Measurements from ENCODE around the gene TSR3. TPM values are rescaled to one million over a fixed set of nuclear protein-coding genes. Genes with fewer than 3 reads are reported as not detected.

The TSR3 gene
- total RNA-seq, 4 donors from 2014 or later = 78.2 to 112 (median 106) TPM

DNA sequence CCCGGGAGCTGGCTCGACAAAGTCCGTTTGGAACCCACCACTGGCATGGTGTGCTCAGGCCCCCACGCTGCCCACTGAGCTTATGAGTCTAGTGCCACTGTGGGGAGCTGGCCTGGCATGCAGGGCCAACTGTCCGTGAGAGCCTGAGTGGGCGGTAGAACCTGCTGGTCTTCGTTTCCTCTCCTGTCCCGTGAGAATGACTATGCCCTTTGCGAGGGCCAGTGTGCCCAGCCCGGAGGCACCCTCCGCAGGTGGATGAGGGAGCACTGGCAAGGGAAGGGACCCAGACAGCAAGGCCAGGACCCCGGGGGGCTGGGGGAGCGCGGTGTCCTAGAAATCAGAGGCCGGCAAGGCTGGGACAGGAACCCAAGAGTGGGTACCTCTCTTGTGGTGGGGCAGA, 15.1 kb downstream of the TSR3 start:
- intact Hi-C loops (cut with DNase I) = no loop called here

DNA sequence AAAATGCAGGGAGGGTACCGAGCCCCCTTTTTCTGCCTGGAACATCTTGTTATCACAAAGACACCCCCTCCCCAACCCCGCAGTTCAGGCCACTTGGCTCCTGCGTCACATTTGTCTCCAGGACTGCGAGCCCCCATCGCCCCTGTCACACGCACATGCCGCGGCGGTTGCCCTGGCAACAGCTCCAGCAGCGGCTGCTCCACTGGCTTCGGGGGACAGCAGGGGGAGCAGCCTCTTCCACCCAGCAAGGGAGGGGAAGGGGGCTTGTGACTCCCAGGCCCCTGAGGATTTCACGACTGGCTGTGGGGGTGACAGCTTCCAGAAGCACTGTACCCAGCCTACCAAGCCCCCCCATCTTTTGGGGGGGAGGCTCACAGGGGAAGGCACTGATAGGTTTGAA, 15.7 kb downstream of the TSR3 start:
- Histone ChIP-seq H3K27me3 (peaks cover 8 to 83% (median 34%) of the 10 kb centered on the region in 4 donors), H3K9me3 (no peaks in the 10 kb centered on the region), H3K36me3 (peaks cover 0 to 3% (median 0%) of the 10 kb centered on the region in 4 donors), H3K4me1 (peaks cover 28 to 41% (median 37%) of the 10 kb centered on the region in 4 donors), H3K4me3 (no peak overlapping the region), H3K27ac (replicated peaks in 1 of 4) (no peak overlapping the region)
- intact Hi-C loops (cut with DNase I) = no loop called here
- DNase-seq (ENCODE audit: extremely low spot score) = no peak
- TF ChIP-seq EP300 (IDR thresholded peaks at IDR 0.05) (no peak), POLR2AphosphoS5 (IDR thresholded peaks at IDR 0.05) (no peak)
- TF ChIP-seq, protein P1, sequence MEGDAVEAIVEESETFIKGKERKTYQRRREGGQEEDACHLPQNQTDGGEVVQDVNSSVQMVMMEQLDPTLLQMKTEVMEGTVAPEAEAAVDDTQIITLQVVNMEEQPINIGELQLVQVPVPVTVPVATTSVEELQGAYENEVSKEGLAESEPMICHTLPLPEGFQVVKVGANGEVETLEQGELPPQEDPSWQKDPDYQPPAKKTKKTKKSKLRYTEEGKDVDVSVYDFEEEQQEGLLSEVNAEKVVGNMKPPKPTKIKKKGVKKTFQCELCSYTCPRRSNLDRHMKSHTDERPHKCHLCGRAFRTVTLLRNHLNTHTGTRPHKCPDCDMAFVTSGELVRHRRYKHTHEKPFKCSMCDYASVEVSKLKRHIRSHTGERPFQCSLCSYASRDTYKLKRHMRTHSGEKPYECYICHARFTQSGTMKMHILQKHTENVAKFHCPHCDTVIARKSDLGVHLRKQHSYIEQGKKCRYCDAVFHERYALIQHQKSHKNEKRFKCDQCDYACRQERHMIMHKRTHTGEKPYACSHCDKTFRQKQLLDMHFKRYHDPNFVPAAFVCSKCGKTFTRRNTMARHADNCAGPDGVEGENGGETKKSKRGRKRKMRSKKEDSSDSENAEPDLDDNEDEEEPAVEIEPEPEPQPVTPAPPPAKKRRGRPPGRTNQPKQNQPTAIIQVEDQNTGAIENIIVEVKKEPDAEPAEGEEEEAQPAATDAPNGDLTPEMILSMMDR (IDR thresholded peaks at IDR 0.05) = no peak
- 8% methylated on average over 11 of the region's 12 CpGs for WGBS

More for the DNA sequence above, 15.1 kb downstream of the TSR3 start:
- Histone ChIP-seq H3K9me3 (no peaks in the 10 kb centered on the region), H3K27me3 (peaks cover 8 to 83% (median 33%) of the 10 kb centered on the region in 4 donors), H3K4me3 (no peak overlapping the region), H3K27ac (replicated peaks in 1 of 4) (no peak overlapping the region), H3K36me3 (peaks cover 0 to 3% (median 0%) of the 10 kb centered on the region in 4 donors), H3K4me1 (peaks cover 21 to 35% (median 30%) of the 10 kb centered on the region in 4 donors)
- WGBS = 69% methylated on average over 11 of the region's 15 CpGs
- no peak for DNase-seq (ENCODE audit: extremely low spot score)
- TF ChIP-seq, protein P1 (IDR thresholded peaks at IDR 0.05) = no peak
- TF ChIP-seq POLR2AphosphoS5 (IDR thresholded peaks at IDR 0.05) (no peak), POLR2A (IDR thresholded peaks at IDR 0.05; ENCODE audit: low read depth) (no peak), EP300 (IDR thresholded peaks at IDR 0.05) (no peak)

DNA sequence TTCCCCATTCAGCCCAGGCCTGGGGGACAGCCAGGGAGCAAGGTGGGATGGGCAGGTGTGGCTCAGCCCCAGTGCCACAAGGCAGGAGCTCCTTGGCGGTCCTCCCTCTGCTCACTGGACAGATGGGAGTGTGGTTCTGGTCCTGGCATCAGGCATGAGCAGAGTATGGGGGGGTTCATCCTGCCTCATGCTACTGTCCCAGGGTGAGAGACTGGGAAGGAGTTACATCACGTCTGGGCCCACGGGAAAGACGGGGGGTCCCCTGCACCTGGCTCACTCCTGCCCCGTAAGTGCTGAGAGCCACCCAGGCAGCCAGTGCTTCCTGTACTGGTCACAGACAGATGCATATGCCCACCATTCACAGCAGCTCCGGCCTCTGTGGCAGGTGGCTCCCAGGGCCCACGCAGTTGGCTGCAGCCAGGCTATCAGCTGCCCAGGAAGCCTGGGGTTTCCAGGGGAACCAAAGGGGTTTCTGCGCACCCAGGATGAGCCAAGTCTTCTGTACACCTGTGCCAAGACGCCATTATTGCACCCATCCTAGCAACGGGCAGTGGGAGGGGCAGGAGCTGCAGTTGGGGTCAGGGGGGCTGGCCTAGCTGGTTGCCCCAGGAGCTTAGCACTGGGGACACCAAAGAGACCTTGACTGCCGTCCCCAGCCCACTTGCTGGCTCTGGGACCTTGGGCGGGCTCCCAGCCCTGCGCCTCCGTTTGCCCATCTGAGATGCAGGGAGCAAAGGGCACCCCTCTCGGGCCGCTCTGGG, 16.3 kb downstream of the TSR3 start:
- Histone ChIP-seq H3K27me3 (peaks cover 8 to 89% (median 36%) of the 10 kb centered on the region in 4 donors), H3K4me1 (peaks cover 28 to 42% (median 37%) of the 10 kb centered on the region in 4 donors), H3K27ac (replicated peaks in 1 of 4) (no peak overlapping the region), H3K36me3 (no peaks in the 10 kb centered on the region), H3K9me3 (peaks cover 0 to 4% (median 2%) of the 10 kb centered on the region in 4 donors), H3K4me3 (no peak overlapping the region)
- WGBS = 45% methylated on average over 10 of the region's 16 CpGs
- DNase-seq (ENCODE audit: extremely low spot score) = no peak
- intact Hi-C loops (cut with DNase I) = no loop called here
- no peak for TF ChIP-seq POLR2AphosphoS5 (IDR thresholded peaks at IDR 0.05)
- TF ChIP-seq, protein P1 (IDR thresholded peaks at IDR 0.05) = no peak
- TF ChIP-seq POLR2A (IDR thresholded peaks at IDR 0.05; ENCODE audit: low read depth) = no peak
- TF ChIP-seq EP300 (IDR thresholded peaks at IDR 0.05) = no peak

DNA sequence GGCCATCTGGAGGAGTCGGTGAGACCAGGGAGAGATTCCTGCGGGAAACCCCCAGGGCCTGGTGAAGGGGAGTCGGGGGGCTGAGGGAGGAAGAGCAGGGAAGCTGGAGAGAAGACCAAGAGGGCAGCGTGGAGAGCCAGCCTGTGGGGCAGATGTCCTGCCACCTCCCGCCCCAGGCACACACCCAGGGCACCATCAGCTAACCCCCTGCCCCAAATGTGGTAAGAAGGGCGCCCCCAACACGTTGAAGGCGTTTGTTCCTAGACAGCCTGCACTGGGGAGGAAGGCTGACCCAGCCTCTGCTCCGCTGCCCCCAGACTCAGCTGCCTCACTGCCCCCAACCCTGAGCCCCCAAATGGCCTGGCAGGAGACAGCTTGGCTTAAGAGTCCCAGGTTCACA, 16.9 kb downstream of the TSR3 start:
- H3K4me3 ChIP-seq = peak overlapping the region in 2 of 4 donors; percentile 47 to 49
- H3K27me3 ChIP-seq = peaks cover 8 to 93% (median 36%) of the 10 kb centered on the region in 4 donors
- TF ChIP-seq EP300 (IDR thresholded peaks at IDR 0.05) = no peak
- no peak for TF ChIP-seq POLR2AphosphoS5 (IDR thresholded peaks at IDR 0.05)
- TF ChIP-seq, protein P1 (IDR thresholded peaks at IDR 0.05) = no peak
- no peak for TF ChIP-seq POLR2A (IDR thresholded peaks at IDR 0.05; ENCODE audit: low read depth)
- intact Hi-C loops (cut with DNase I) = no loop called here
- no peak for DNase-seq (ENCODE audit: extremely low spot score)
- 28% methylated on average over 5 of the region's 9 CpGs for WGBS
- H3K4me1 ChIP-seq = peaks cover 28 to 42% (median 37%) of the 10 kb centered on the region in 4 donors
- no peak overlapping the region for H3K27ac ChIP-seq (replicated peaks in 1 of 4)
- H3K9me3 ChIP-seq = peaks cover 0 to 7% (median 3%) of the 10 kb centered on the region in 4 donors
- no peaks in the 10 kb centered on the region for H3K36me3 ChIP-seq
